K562 (cell line): ENCODE measurements around the gene SYNGR4. TPM values are rescaled to one million over a fixed set of nuclear protein-coding genes. Genes with fewer than 3 reads are reported as not detected.

Experiments used
- BHLHE40 ChIP-seq: IDR thresholded peaks from 2 replicates; pipeline ENCODE4 v1.6.1; 2011; ENCODE audit warnings: low read length, improper control_type of control experiment
- CEBPG ChIP-seq, 3 experiments: fragments of 200-800 bp in 1 of 3; sonication (Bioruptor generic) in 1 of 3; sonication (generic) in 1 of 3; formaldehyde crosslinking in 1 of 3; IDR thresholded peaks in 2 of 3; conservative IDR thresholded peaks in 1 of 3; 2 replicates each; pipeline versions ENCODE4 v1.6.1 to v1.8.0; 2016 to 2022; ENCODE audit warnings: missing compliant biosample characterization in 2 of 3, missing genetic modification characterization in 2 of 3, mild to moderate bottlenecking in 1 of 3, missing genetic modification reagents in 1 of 3
- GMEB1 ChIP-seq: fragments of 250-450 bp; sonication (Bioruptor Pico); IDR thresholded peaks from 2 replicates; pipeline ENCODE4 v1.4.0; 2020; ENCODE audit warnings: mild to moderate bottlenecking
- GTF2B ChIP-seq: IDR thresholded peaks from 2 replicates; pipeline ENCODE4 v1.6.1; 2011; ENCODE audit not compliant: insufficient read length; ENCODE audit errors: extremely low read depth
- HDAC1 ChIP-seq, 2 experiments: fragments of 450-650 bp; IDR thresholded peaks; 2 replicates each; pipeline ENCODE4 v1.6.1; 2016 to 2017; ENCODE audit warnings: inconsistent platforms in 1 of 2, mild to moderate bottlenecking in 1 of 2, moderate library complexity in 1 of 2
- MBD2 ChIP-seq: sonication (generic); IDR thresholded peaks from 2 replicates; pipeline ENCODE4 v1.6.1; 2016; ENCODE audit warnings: low read depth, borderline replicate concordance
- NCOA1 ChIP-seq: fragments of 450-650 bp; IDR thresholded peaks from 2 replicates; pipeline ENCODE4 v1.6.1; 2016; ENCODE audit warnings: low read depth
- NCOA2 ChIP-seq, 2 experiments: fragments of 450-650 bp; IDR thresholded peaks; 2 replicates each; pipeline ENCODE4 v1.6.1; 2018; ENCODE audit warnings: mild to moderate bottlenecking in 2 of 2, moderate library complexity in 1 of 2; ENCODE audit not compliant: partially characterized antibody in 2 of 2
- POLR2H ChIP-seq: IDR thresholded peaks from 2 replicates; pipeline ENCODE4 v1.6.1; 2016; ENCODE audit warnings: missing genetic modification characterization, low read depth, mild to moderate bottlenecking, control low read depth, missing compliant biosample characterization, moderate library complexity
- RBM25 ChIP-seq: fragments of 200-400 bp; formaldehyde crosslinking; IDR thresholded peaks from 2 replicates; pipeline ENCODE4 v1.6.1; 2018; ENCODE audit warnings: low read length, low read depth, moderate library complexity; ENCODE audit not compliant: severe bottlenecking
- SRF ChIP-seq, 2 experiments: fragments of 250-450, 450-650 bp in 1 of 2; sonication (Bioruptor Pico) in 1 of 2; sonication (generic) in 1 of 2; formaldehyde crosslinking; IDR thresholded peaks; 2 replicates each; pipeline versions ENCODE4 v1.5.0 to v1.5.1; 2020 to 2022; ENCODE audit warnings: mild to moderate bottlenecking in 1 of 2, missing genetic modification reagents in 1 of 2
- TBL1XR1 ChIP-seq, 2 experiments: IDR thresholded peaks; 2 replicates each; pipeline ENCODE4 v1.6.1; 2012; ENCODE audit warnings: improper control_type of control experiment in 2 of 2, low read length in 2 of 2, mild to moderate bottlenecking in 1 of 2
- ZNF212 ChIP-seq: fragments of 450-650 bp; formaldehyde crosslinking; IDR thresholded peaks from 2 replicates; pipeline ENCODE4 v1.4.0; 2020; ENCODE audit warnings: mild to moderate bottlenecking
- ZNF766 ChIP-seq: fragments of 200-800 bp; sonication (Bioruptor generic); conservative IDR thresholded peaks from 2 replicates; pipeline ENCODE4 v1.6.1; 2016; ENCODE audit warnings: missing genetic modification characterization, missing compliant biosample characterization
- polyA plus RNA-seq, 8 experiments: library from polyadenylated mRNA; depleted of rRNA in 4 of 8; stranded (reverse) in 5 of 8; unstranded in 3 of 8; fragments of >200 nt; fragmentation: Nextera tagmentation in 2 of 8; fragmentation: Illumina TruSeq in 1 of 8; extraction: Ambion mirVana in 2 of 8; extraction: Trizol in 1 of 8; gene quantifications; 2 replicates each; pipeline versions ENCODE4 v1.2.1 to v1.2.3, GENCODE V29; 2011 to 2014; ENCODE audit warnings: inconsistent platforms in 1 of 8, missing spikeins in 1 of 8
- total RNA-seq, 7 experiments: library from RNA; depleted of rRNA in 6 of 7; stranded (reverse); fragments of >200 nt in 6 of 7; fragmentation: Illumina TruSeq in 2 of 7; extraction: Trizol in 2 of 7; gene quantifications; 2 replicates each; pipeline versions ENCODE4 v1.2.1 to v1.2.3, GENCODE V29; 2011 to 2021; ENCODE audit warnings: low replicate concordance in 1 of 7
- TF ChIP-seq, protein P1 (sequence below): fragments of 250-450 bp; sonication (Bioruptor Pico); IDR thresholded peaks from 2 replicates; pipeline ENCODE4 v1.5.0; 2021; ENCODE audit warnings: mild to moderate bottlenecking, moderate library complexity

SYNGR4 gene
- total and polyA plus RNA-seq, 9 of the 15 experiments (the other 6 are each of a cell fraction or from before 2014, with no cell fraction given), result 0.07 to 0.14 TPM; not detected in 7

DNA sequence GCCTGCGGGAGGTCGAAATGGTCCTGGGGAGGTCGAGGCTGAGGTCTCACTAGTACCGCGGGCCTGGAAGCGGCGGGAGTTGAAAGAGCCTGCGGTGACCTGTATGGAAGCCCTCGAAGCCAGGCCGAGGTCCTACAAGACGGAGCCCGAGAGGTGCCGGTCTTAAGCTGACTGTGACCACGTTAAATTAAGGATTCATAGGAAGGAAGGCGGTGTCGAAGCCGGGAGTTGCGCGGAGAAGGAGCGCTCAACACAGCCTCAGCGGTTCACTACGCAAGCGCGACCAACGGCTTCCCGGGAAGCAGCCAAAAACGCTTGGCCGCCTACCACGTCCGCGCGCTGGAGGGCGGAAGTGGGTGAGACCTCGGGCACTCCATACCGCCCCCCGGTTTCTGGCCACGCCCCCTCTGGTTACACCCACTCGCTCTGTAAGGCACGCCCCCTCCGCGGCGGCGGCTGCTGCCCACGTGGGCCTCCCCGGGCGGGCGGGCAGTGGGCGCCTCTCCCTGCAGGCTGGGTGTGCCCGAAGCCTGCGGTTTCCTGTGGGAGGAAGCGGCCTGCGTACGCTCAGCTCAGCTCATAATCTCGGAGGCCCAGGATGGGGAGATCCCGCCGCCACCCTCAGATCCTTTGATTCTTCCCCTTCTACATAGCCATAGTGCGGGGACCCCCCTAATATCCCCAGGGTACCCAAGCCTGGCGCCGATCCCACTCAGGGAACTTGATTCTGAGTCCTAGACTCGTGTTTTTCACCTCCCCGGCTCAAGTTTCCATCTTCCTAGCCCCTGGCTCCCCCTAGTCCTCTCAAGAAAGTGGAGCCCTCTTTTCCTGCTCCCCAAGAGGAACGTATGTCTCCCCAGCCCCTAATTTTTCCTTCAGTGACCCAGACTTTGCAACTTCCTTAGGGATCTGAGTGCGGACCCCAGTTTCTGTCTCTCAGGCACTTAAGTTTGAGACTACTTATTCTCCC, 42.3 kb upstream of the SYNGR4 start (continued):
- TF ChIP-seq ZNF212 (CRISPR knock-in tag), result peak; percentile 62; the same call in 1 of the 2 replicates
- peak in 1 of 2 experiments; percentile 60; a peak in 2 of 4 replicates for TF ChIP-seq SRF (CRISPR knock-in tag; IDR thresholded peaks at IDR 0.05)
- TF ChIP-seq POLR2H, result peak; percentile 94
- peak in 1 of 2 experiments; percentile 89; a peak in 2 of 4 replicates for TF ChIP-seq HDAC1 (IDR thresholded peaks at IDR 0.05)
- no peak for TF ChIP-seq NCOA1
- peak in 1 of 2 experiments; percentile 44; a peak in 1 of 4 replicates for TF ChIP-seq TBL1XR1 (IDR thresholded peaks at IDR 0.05; ENCODE audit: low read length in 2 of 2)
- TF ChIP-seq GTF2B, result peak; percentile 41
- no peak for TF ChIP-seq RBM25
- TF ChIP-seq, protein P1, sequence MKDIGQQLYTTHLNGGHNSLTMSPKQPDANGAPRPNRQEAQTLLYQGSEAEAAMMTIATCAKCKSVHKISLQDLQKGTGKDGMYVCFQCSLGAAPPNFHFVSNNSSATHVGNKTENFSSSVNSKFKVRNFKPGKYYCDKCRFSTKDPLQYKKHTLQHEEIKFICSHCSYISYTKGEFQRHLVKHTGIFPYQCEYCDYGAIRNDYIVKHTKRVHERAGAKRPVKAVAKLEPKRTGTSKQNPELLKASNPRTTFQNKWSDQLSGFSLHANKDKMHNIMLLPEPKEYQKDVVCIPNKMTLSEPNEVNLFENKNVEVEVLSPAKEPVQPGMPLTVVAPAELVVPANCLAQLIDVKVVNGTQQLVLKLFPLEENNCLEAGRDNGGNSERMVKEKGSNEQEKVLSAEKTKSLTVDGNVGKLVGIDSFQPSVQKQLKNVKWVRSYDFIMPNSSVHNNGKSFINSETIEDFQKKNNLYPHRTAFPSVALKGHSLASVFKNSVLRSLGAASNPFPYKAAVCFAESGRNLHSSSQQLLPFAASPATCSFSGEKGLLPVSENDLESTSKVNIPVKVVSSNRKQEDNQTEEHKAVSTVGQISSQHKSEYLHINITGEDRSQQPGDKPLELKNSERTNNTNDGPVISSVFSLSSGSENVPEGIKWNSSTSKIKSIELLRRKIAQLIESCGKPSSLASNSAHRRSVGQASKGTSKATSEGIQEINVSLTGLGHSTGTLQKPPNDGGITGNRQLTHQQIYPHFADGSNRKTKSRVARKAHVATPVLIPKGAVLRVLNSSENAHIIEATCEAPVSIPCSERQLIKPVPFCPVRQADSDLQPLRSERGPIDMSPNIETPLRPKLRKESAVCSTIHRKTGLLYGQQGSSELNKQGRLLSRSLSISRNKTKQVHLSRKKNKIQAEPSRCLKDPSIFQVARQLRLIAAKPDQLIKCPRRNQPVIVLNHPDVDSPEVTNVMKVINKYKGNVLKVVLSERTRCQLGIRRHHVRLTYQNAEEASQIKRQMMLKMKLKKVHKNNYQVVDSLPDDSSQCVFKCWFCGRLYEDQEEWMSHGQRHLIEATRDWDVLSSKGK (CRISPR knock-in tag), result no peak
- peak; percentile 62 for TF ChIP-seq GMEB1 (CRISPR knock-in tag)
- TF ChIP-seq BHLHE40, result peak; percentile 81
- TF ChIP-seq MBD2, result peak; percentile 75
- TF ChIP-seq CEBPG (CRISPR knock-in tag; IDR thresholded peaks at IDR 0.05), result 0 out of 2 replicates have a peak, but pooled peaks have one; percentile 15
- no peak for TF ChIP-seq CEBPG (tag; conservative IDR thresholded peaks at IDR 0.05 in 1 of 2, IDR thresholded peaks at IDR 0.05 in 1 of 2)
- peak; percentile 68; the same call in 1 of the 2 replicates for TF ChIP-seq ZNF766
- TF ChIP-seq NCOA2 (IDR thresholded peaks at IDR 0.05; ENCODE audit: partially characterized antibody in 2 of 2), result no peak
